CMK (cell line): Measurements from ENCODE around the gene MFAP5.

Experiments used
- DNase-seq: peaks from one replicate; pipeline ENCODE4 v3.0.0-alpha.2; 2010; ENCODE audit warnings: low read depth

The MFAP5 gene

GRCh38 chr12:8662593-8662992 lies at the start of gene MFAP5:
Gene MFAP5, minus strand, starts transcription at chr12:8662826. Its CDS starts 722 bp downstream, at chr12:8662104.
- no peak for DNase-seq

GRCh38 chr12:8709124-8709830 lies 46.7 kb upstream of the MFAP5 start:
- DNase-seq = no peak

GRCh38 chr12:8702159-8702558 lies 39.5 kb upstream of the MFAP5 start:
- DNase-seq = no peak

- no peak for DNase-seq
Measured at GRCh38 chr12:8701046-8701660, 38.5 kb upstream of the MFAP5 start.

GRCh38 chr12:8699714-8700113 lies 37.1 kb upstream of the MFAP5 start:
- DNase-seq = no peak

GRCh38 chr12:8698879-8699278 lies 36.3 kb upstream of the MFAP5 start:
- DNase-seq = no peak

GRCh38 chr12:8698132-8698851 lies 35.7 kb upstream of the MFAP5 start:
- peak; percentile 33 for DNase-seq

- DNase-seq = peak; percentile 74
Measured at GRCh38 chr12:8697476-8698131, 35.0 kb upstream of the MFAP5 start, which contains the start of gene RIMKLB. Gene RIMKLB, plus strand, starts transcription at chr12:8697991. Its CDS starts 15,876 bp downstream, at chr12:8713867.

- no peak for DNase-seq
Measured at GRCh38 chr12:8697120-8697475, 34.5 kb upstream of the MFAP5 start.

- no peak for DNase-seq
Measured at GRCh38 chr12:8696442-8697090, 33.9 kb upstream of the MFAP5 start.

GRCh38 chr12:8695116-8695515 lies 32.5 kb upstream of the MFAP5 start:
- no peak for DNase-seq

- DNase-seq = no peak
Measured at GRCh38 chr12:8692573-8692972, 29.9 kb upstream of the MFAP5 start.

- DNase-seq = no peak
Measured at GRCh38 chr12:8689681-8690080, 27.1 kb upstream of the MFAP5 start.

GRCh38 chr12:8687846-8688601 lies 25.4 kb upstream of the MFAP5 start:
- no peak for DNase-seq

- no peak for DNase-seq
Measured at GRCh38 chr12:8685051-8685450, 22.4 kb upstream of the MFAP5 start.

- no peak for DNase-seq
Measured at GRCh38 chr12:8681129-8681884, 18.7 kb upstream of the MFAP5 start.

- no peak for DNase-seq
Measured at GRCh38 chr12:8680533-8680932, 17.9 kb upstream of the MFAP5 start.

- DNase-seq = no peak
Measured at GRCh38 chr12:8678661-8679111, 16.1 kb upstream of the MFAP5 start.

- no peak for DNase-seq
Measured at GRCh38 chr12:8677362-8677761, 14.7 kb upstream of the MFAP5 start.

GRCh38 chr12:8676651-8677050 lies 14.0 kb upstream of the MFAP5 start:
- no peak for DNase-seq
